GM12864 (cell line): ENCODE measurements around the gene SNTB2.
"Not testable (repeated sequence)": the region's sequence is repeated elsewhere in the genome, so short reads cannot be mapped to it uniquely, and the experiment has no call there.

Experiments
- DNase-seq: peaks from one replicate; pipeline ENCODE4 v3.0.0-alpha.2; 2011; ENCODE audit warnings: low read depth
- H3K4me3 ChIP-seq: 2 replicates; pipeline ENCODE4 v1.5.1; 2011; ENCODE audit warnings: mild to moderate bottlenecking, low read depth, low read length, control low read depth
- CTCF ChIP-seq: IDR thresholded peaks from 2 replicates; pipeline ENCODE4 v1.5.1; 2011; ENCODE audit warnings: low read depth, mild to moderate bottlenecking, moderate library complexity, low read length, control low read depth, inconsistent platforms; ENCODE audit errors: missing control alignments

The SNTB2 gene

GRCh38 chr16:69294051-69294450, 107.1 kb downstream of the SNTB2 start:
- TF ChIP-seq CTCF, result no peak
- no peak overlapping the region for H3K4me3 ChIP-seq
- no peak for DNase-seq

- not testable (repeated sequence) for H3K4me3 ChIP-seq, DNase-seq
Measured at GRCh38 chr16:69296771-69297170, 109.8 kb downstream of the SNTB2 start.

GRCh38 chr16:69298261-69298660, 111.3 kb downstream of the SNTB2 start:
- no peak overlapping the region for H3K4me3 ChIP-seq
- TF ChIP-seq CTCF, result no peak
- no peak for DNase-seq

- no peak for TF ChIP-seq CTCF
- DNase-seq, result no peak
- H3K4me3 ChIP-seq, result no peak overlapping the region
Measured at GRCh38 chr16:69301187-69301586, 114.2 kb downstream of the SNTB2 start.

GRCh38 chr16:69301861-69302260, 114.9 kb downstream of the SNTB2 start:
- TF ChIP-seq CTCF, result no peak
- no peak for DNase-seq
- no peak overlapping the region for H3K4me3 ChIP-seq

GRCh38 chr16:69302301-69302700, 115.3 kb downstream of the SNTB2 start:
- H3K4me3 ChIP-seq, result no peak overlapping the region
- DNase-seq, result no peak
- no peak for TF ChIP-seq CTCF

GRCh38 chr16:69306031-69306430, 119.1 kb downstream of the SNTB2 start:
- H3K4me3 ChIP-seq, result no peak overlapping the region
- TF ChIP-seq CTCF, result no peak
- DNase-seq, result no peak

- no peak for TF ChIP-seq CTCF
- no peak overlapping the region for H3K4me3 ChIP-seq
- DNase-seq, result no peak
Measured at GRCh38 chr16:69307091-69307490, 120.1 kb downstream of the SNTB2 start.
